ENCODE measurements around the gene RNF34.

- TF ChIP-seq CTCF (IDR thresholded peaks at IDR 0.05) (no peak), POLR2AphosphoS5 (IDR thresholded peaks at IDR 0.05) (no peak), POLR2A (IDR thresholded peaks at IDR 0.05) (no peak)
Observed at GRCh38 chr12:121388421-121388981, 11.4 kb upstream of the RNF34 start.
